EH (cell line): ENCODE results near the gene FRMD1.

Source experiments
- DNase-seq: peaks from one replicate; pipeline ENCODE4 v3.0.0-alpha.2; 2015; ENCODE audit warnings: low read depth

The FRMD1 gene

GRCh38 chr6:168005796-168006195 lies 73.2 kb downstream of the FRMD1 start:
- DNase-seq: no peak

- no peak for DNase-seq
Measured at GRCh38 chr6:168004945-168005344, 74.1 kb downstream of the FRMD1 start.

- no peak for DNase-seq
Measured at GRCh38 chr6:168004023-168004422, 75.0 kb downstream of the FRMD1 start.
